H1 (cell line): ENCODE measurements around the gene POLR3E. TPM values are rescaled to one million over a fixed set of nuclear protein-coding genes. Genes with fewer than 3 reads are reported as not detected.

Experiments used
- CTCF ChIA-PET: fragments of 300-600 bp; sonication (Branson Sonifier 250); formaldehyde crosslinking; loops from one replicate; lab custom pipeline; 2021; ENCODE audit not compliant: partially characterized antibody; lab: Charles Lee
- POLR2A ChIA-PET: fragments of 300-600 bp; sonication (Branson Sonifier 250); formaldehyde crosslinking; loops from one replicate; lab custom pipeline; 2021; ENCODE audit warnings: inconsistent platforms; ENCODE audit not compliant: partially characterized antibody; lab: Charles Lee
- DNase-seq, 2 experiments: peaks; one replicate each; pipeline versions ENCODE4 v3.0.0 to v3.0.0-alpha.2; 2010 to 2022; ENCODE audit warnings: low spot score in 2 of 2, low read depth in 1 of 2, mixed read lengths in 1 of 2
- FAIRE-seq: peaks from 2 replicates; lab custom pipeline; 2011; peaks lifted over from hg19 to GRCh38; lab: Jason Lieb, UNC
- H2AFZ ChIP-seq: 2 replicates; pipeline ENCODE4 v1.8.1; 2012; ENCODE audit warnings: low read length, inconsistent platforms
- H2AK5ac ChIP-seq: 2 replicates; pipeline ENCODE4 v1.6.1; 2013; ENCODE audit warnings: low read depth, low read length
- H2BK120ac ChIP-seq: replicated peaks from 2 replicates; pipeline ENCODE3; 2013; ENCODE audit warnings: low read depth, low read length, inconsistent platforms
- H2BK12ac ChIP-seq: 2 replicates; pipeline ENCODE4 v1.6.1; 2013; ENCODE audit warnings: low read depth, low read length
- H2BK15ac ChIP-seq: 2 replicates; pipeline ENCODE4 v1.6.1; 2013; ENCODE audit warnings: low read length
- H2BK20ac ChIP-seq: 2 replicates; pipeline ENCODE4 v1.6.1; 2013; ENCODE audit warnings: low read length
- H2BK5ac ChIP-seq: 2 replicates; pipeline ENCODE4 v1.6.1; 2013; ENCODE audit warnings: low read depth, low read length
- H3K14ac ChIP-seq: 2 replicates; pipeline ENCODE4 v1.6.1; 2013; ENCODE audit warnings: inconsistent platforms; ENCODE audit not compliant: insufficient read length
- H3K18ac ChIP-seq: 2 replicates; pipeline ENCODE4 v1.6.1; 2013; ENCODE audit warnings: low read length; ENCODE audit errors: extremely low read depth
- H3K23ac ChIP-seq: 2 replicates; pipeline ENCODE4 v1.6.1; 2013; ENCODE audit warnings: inconsistent platforms; ENCODE audit not compliant: insufficient read length
- H3K23me2 ChIP-seq: 2 replicates; pipeline ENCODE4 v1.6.1; 2013; ENCODE audit warnings: low read depth, low read length
- H3K27ac ChIP-seq: 2 replicates; pipeline ENCODE4 v1.6.1; 2011; ENCODE audit warnings: low read depth, low read length, inconsistent platforms
- H3K27me3 ChIP-seq, 4 experiments: replicated peaks in 1 of 4; 1 replicate in 1 of 4; 2 replicates in 3 of 4; pipeline versions ENCODE4 v1.6.1 to v1.8.1; 2011 to 2013; ENCODE audit warnings: low read length in 3 of 4, mild to moderate bottlenecking in 3 of 4, inconsistent platforms in 2 of 4, mixed read lengths in 2 of 4, moderate library complexity in 1 of 4; ENCODE audit not compliant: control insufficient read depth in 3 of 4, insufficient read depth in 3 of 4; ENCODE audit errors: extremely low read depth in 1 of 4
- H3K36me3 ChIP-seq, 4 experiments: 2 replicates each; pipeline versions ENCODE4 v1.6.1 to v1.8.1; 2011 to 2013; ENCODE audit warnings: mild to moderate bottlenecking in 4 of 4, low read length in 3 of 4, moderate library complexity in 2 of 4, control low read depth in 1 of 4, inconsistent platforms in 1 of 4; ENCODE audit not compliant: insufficient read depth in 4 of 4, control insufficient read depth in 2 of 4
- H3K4ac ChIP-seq: replicated peaks from 2 replicates; pipeline ENCODE3; 2013; ENCODE audit warnings: low read length, low read depth, mixed read lengths, inconsistent platforms; ENCODE audit not compliant: insufficient read length
- H3K4me1 ChIP-seq, 4 experiments: replicated peaks in 1 of 4; 1 replicate in 1 of 4; 2 replicates in 3 of 4; pipeline versions ENCODE4 v1.6.1 to v1.8.1; 2011 to 2013; ENCODE audit warnings: low read length in 3 of 4, inconsistent platforms in 2 of 4, mixed read lengths in 1 of 4; ENCODE audit not compliant: insufficient read depth in 4 of 4, control insufficient read depth in 3 of 4
- H3K4me2 ChIP-seq, 2 experiments: 2 replicates each; pipeline versions ENCODE4 v1.6.1 to v1.8.1; 2011 to 2013; ENCODE audit warnings: low read depth in 2 of 2, low read length in 2 of 2, control low read depth in 1 of 2, inconsistent platforms in 1 of 2, mild to moderate bottlenecking in 1 of 2; ENCODE audit not compliant: insufficient read depth in 1 of 2
- H3K4me3 ChIP-seq, 4 experiments: fragments of 200-600, 300-600 bp in 1 of 4; sonication (generic), shearing (Covaris generic), sonication (Bioruptor Twin) in 1 of 4; 2 replicates each; pipeline versions ENCODE4 v1.5.1 to v1.8.1; 2011 to 2016; ENCODE audit warnings: low read length in 4 of 4, low read depth in 3 of 4, control low read depth in 2 of 4, inconsistent platforms in 2 of 4, mild to moderate bottlenecking in 2 of 4, mixed read lengths in 1 of 4, moderate library complexity in 1 of 4; ENCODE audit not compliant: insufficient read depth in 2 of 4; ENCODE audit errors: extremely low read depth in 1 of 4
- H3K56ac ChIP-seq: replicated peaks from 2 replicates; pipeline ENCODE3; 2013; ENCODE audit warnings: low read depth, mild to moderate bottlenecking, mixed read lengths, low read length, inconsistent platforms; ENCODE audit not compliant: insufficient read length
- H3K79me1 ChIP-seq: 2 replicates; pipeline ENCODE4 v1.6.1; 2013; ENCODE audit warnings: low read depth, low read length, control low read depth
- H3K79me2 ChIP-seq, 2 experiments: 2 replicates each; pipeline versions ENCODE4 v1.6.1 to v1.8.1; 2012 to 2013; ENCODE audit warnings: low read length in 2 of 2, mild to moderate bottlenecking in 2 of 2, inconsistent platforms in 1 of 2; ENCODE audit not compliant: insufficient read depth in 2 of 2, control insufficient read depth in 1 of 2
- H3K9ac ChIP-seq, 4 experiments: replicated peaks in 1 of 4; 1 replicate in 1 of 4; 2 replicates in 3 of 4; pipeline versions ENCODE4 v1.6.1 to v1.8.1; 2011 to 2013; ENCODE audit warnings: low read depth in 3 of 4, low read length in 3 of 4, control low read depth in 2 of 4, mild to moderate bottlenecking in 2 of 4, moderate library complexity in 2 of 4, inconsistent platforms in 1 of 4; ENCODE audit errors: extremely low read depth in 1 of 4
- H3K9me3 ChIP-seq, 2 experiments: 2 replicates each; pipeline versions ENCODE4 v1.6.1 to v1.8.1; 2012 to 2013; ENCODE audit warnings: mild to moderate bottlenecking in 2 of 2, moderate library complexity in 2 of 2, control low read depth in 1 of 2, inconsistent platforms in 1 of 2, low read depth in 1 of 2, low read length in 1 of 2, mixed read lengths in 1 of 2; ENCODE audit not compliant: insufficient read depth in 2 of 2
- H4K20me1 ChIP-seq, 2 experiments: replicated peaks in 1 of 2; 2 replicates each; pipeline versions ENCODE3 to v1.8.1; 2011 to 2013; ENCODE audit warnings: inconsistent platforms in 2 of 2, low read length in 2 of 2, mild to moderate bottlenecking in 1 of 2; ENCODE audit not compliant: insufficient read depth in 2 of 2, control insufficient read depth in 1 of 2
- H4K5ac ChIP-seq: 2 replicates; pipeline ENCODE4 v1.6.1; 2013; ENCODE audit warnings: low read length, low read depth, mixed read lengths, inconsistent platforms; ENCODE audit not compliant: insufficient read length
- H4K8ac ChIP-seq: 2 replicates; pipeline ENCODE4 v1.8.0; 2013; ENCODE audit warnings: mild to moderate bottlenecking, moderate library complexity, low read length, inconsistent platforms; ENCODE audit not compliant: insufficient read depth; ENCODE audit errors: extremely low read depth
- H4K91ac ChIP-seq: replicated peaks from 2 replicates; pipeline ENCODE3; 2013; ENCODE audit warnings: low read length, mixed read lengths, inconsistent platforms; ENCODE audit not compliant: insufficient read length
- CHD1 ChIP-seq: IDR thresholded peaks from 2 replicates; pipeline ENCODE4 v1.6.1; 2012; ENCODE audit warnings: low read depth, low read length, improper control_type of control experiment
- EGR1 ChIP-seq: IDR thresholded peaks from 2 replicates; pipeline ENCODE4 v1.6.1; 2011; ENCODE audit warnings: low read depth, low read length, borderline replicate concordance
- HDAC2 ChIP-seq, 2 experiments: fragments of 300-600 bp in 1 of 2; sonication (generic) in 1 of 2; IDR thresholded peaks; 2 replicates each; pipeline ENCODE4 v1.6.1; 2011 to 2012; ENCODE audit warnings: low read depth in 2 of 2, low read length in 2 of 2, mild to moderate bottlenecking in 2 of 2, moderate library complexity in 2 of 2, borderline replicate concordance in 1 of 2, inconsistent platforms in 1 of 2
- NANOG ChIP-seq: IDR thresholded peaks from 2 replicates; pipeline ENCODE4 v1.6.1; 2011; ENCODE audit warnings: low read length, low read depth, mild to moderate bottlenecking, inconsistent platforms; ENCODE audit not compliant: insufficient read depth, poor library complexity, severe bottlenecking
- NRF1 ChIP-seq: IDR thresholded peaks from 2 replicates; pipeline ENCODE4 v1.6.1; 2011; ENCODE audit warnings: mild to moderate bottlenecking, low read depth, low read length, improper control_type of control experiment
- SIRT6 ChIP-seq: IDR thresholded peaks from one replicate; pipeline ENCODE4 v1.7.1; 2012; ENCODE audit warnings: low read length, inconsistent platforms
- SIX5 ChIP-seq: IDR thresholded peaks from 2 replicates; pipeline ENCODE4 v1.6.1; 2011; ENCODE audit warnings: mild to moderate bottlenecking, low read depth, low read length
- SP1 ChIP-seq: IDR thresholded peaks from 2 replicates; pipeline ENCODE4 v1.6.1; 2011; ENCODE audit warnings: low read depth, low read length
- SP4 ChIP-seq: IDR thresholded peaks from 2 replicates; pipeline ENCODE4 v1.6.1; 2012; ENCODE audit warnings: low read length, inconsistent platforms
- SRF ChIP-seq: IDR thresholded peaks from 2 replicates; pipeline ENCODE4 v1.6.1; 2011; ENCODE audit warnings: mild to moderate bottlenecking, low read depth, low read length, moderate library complexity
- TAF1 ChIP-seq: IDR thresholded peaks from 2 replicates; pipeline ENCODE4 v1.6.1; 2011; ENCODE audit warnings: mild to moderate bottlenecking, low read depth, low read length
- YY1 ChIP-seq: IDR thresholded peaks from 2 replicates; pipeline ENCODE4 v1.6.1; 2011; ENCODE audit warnings: low read depth, mild to moderate bottlenecking, low read length
- WGBS, 2 experiments: shearing (Covaris generic) in 1 of 2; methylation state at CpG; one replicate each; pipeline versions ENCODE4 v1.1.6 to v1.1.7; 2013 to 2015; ENCODE audit warnings: low lambda C conversion rate in 2 of 2, mixed read lengths in 2 of 2, inconsistent platforms in 1 of 2, low coverage in 1 of 2, missing lambda C conversion rate in 1 of 2; ENCODE audit not compliant: insufficient replicate concordance in 2 of 2, insufficient coverage in 1 of 2, insufficient read length in 1 of 2; ENCODE audit errors: extremely low coverage in 1 of 2, missing lambda C conversion rate in 1 of 2; 5-methylcytosine and 5-hydroxymethylcytosine counted together
- polyA plus RNA-seq, 7 experiments: library from polyadenylated mRNA; depleted of rRNA in 3 of 7; stranded (reverse) in 5 of 7; unstranded in 2 of 7; fragments of >200 nt in 5 of 7; fragments of 200-250 nt in 2 of 7; gene quantifications; 1 replicate in 5 of 7; 2 replicates in 1 of 7; 4 replicates in 1 of 7; pipeline versions ENCODE4 v1.2.1 to v1.2.3, GENCODE V29; 2011 to 2013; ENCODE audit warnings: missing spikeins in 2 of 7, mixed read lengths in 2 of 7
- total RNA-seq: library from RNA; stranded (reverse); fragmentation: NEBNext Ultra II Directional; extraction: Animal tissue kit (Norgen Biotek cat#: 25700); gene quantifications from 2 replicates; pipeline ENCODE4 v1.2.1, GENCODE V29; 2021
- TF ChIP-seq, protein P1 (sequence below): IDR thresholded peaks from 2 replicates; pipeline ENCODE4 v1.6.1; 2011; ENCODE audit warnings: low read depth, mild to moderate bottlenecking, low read length; ENCODE audit not compliant: insufficient read depth

Gene POLR3E
- total and polyA plus RNA-seq, 2 of the 8 experiments (the other 6 are each of a cell fraction or from before 2014, with no cell fraction given), result 96.5 to 125 TPM

- ChIA-PET POLR2A (interaction anchor here (0.6 to 1.4 kb wide), 3 partner anchors 9 to 14 kb away, joined by 3 to 4 read pairs (median 3); no protein-coding TSS in a partner anchor), CTCF (interaction anchor here (0.7 to 1.8 kb wide), 3 partner anchors 12 to 17 kb away, joined by 3 to 7 read pairs (median 6); no protein-coding TSS in a partner anchor)
- Histone ChIP-seq H3K27me3 (no peaks in the 10 kb centered on the region), H3K36me3 (peaks cover 6 to 37% (median 28%) of the 10 kb centered on the region in 4 experiments; a peak in 6 of 8 replicates), H3K79me2 (no peaks in the 10 kb centered on the region), H2BK15ac (no peak overlapping the region), H2BK20ac (no peak overlapping the region), H3K18ac (no peak overlapping the region), H4K91ac (no peak overlapping the region), H3K4me2 (no peak overlapping the region), H3K79me1 (peaks cover 2% of the 10 kb centered on the region; the same call in 1 of the 2 replicates), H3K9me3 (peaks cover 8 to 9% of the 10 kb centered on the region in 2 experiments; a peak in 2 of 4 replicates), H3K56ac (no peak overlapping the region), H2BK120ac (no peak overlapping the region), H3K14ac (no peak overlapping the region), H4K20me1 (no peaks in the 10 kb centered on the region), H2BK12ac (no peak overlapping the region), H3K4ac (no peak overlapping the region), H3K4me1 (no peaks in the 10 kb centered on the region), H3K23me2 (no peaks in the 10 kb centered on the region), H3K23ac (no peak overlapping the region), H2AK5ac (no peak overlapping the region), H4K5ac (no peak overlapping the region), H2BK5ac (no peak overlapping the region), H2AFZ (no peak overlapping the region), H3K4me3 (no peak overlapping the region), H4K8ac (no peak overlapping the region), H3K27ac (no peak overlapping the region), H3K9ac (no peak overlapping the region)
- DNase-seq (no peak), FAIRE-seq (no peak)
- 95% methylated on average over 4 of the region's 4 CpGs; no CpG with 5 or more reads in 1 of the 2 experiments for WGBS, 2 experiments
- TF ChIP-seq HDAC2 (IDR thresholded peaks at IDR 0.05; ENCODE audit: borderline replicate concordance in 1 of 2, low read depth in 2 of 2, low read length in 2 of 2) (no peak), SP4 (no peak), SIRT6 (no peak), YY1 (no peak), EGR1 (no peak), SIX5 (no peak), NRF1 (no peak), SRF (no peak), NANOG (no peak), CHD1 (no peak), TAF1 (no peak), SP1 (no peak)
- TF ChIP-seq, protein P1, sequence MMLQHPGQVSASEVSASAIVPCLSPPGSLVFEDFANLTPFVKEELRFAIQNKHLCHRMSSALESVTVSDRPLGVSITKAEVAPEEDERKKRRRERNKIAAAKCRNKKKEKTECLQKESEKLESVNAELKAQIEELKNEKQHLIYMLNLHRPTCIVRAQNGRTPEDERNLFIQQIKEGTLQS, result no peak
These were observed 40.8 kb downstream of the POLR3E start for GRCh38 chr16:22337849-22338635.
